ENCODE results near the gene ADGB. TPM values are rescaled to one million over a fixed set of nuclear protein-coding genes. Genes with fewer than 3 reads are reported as not detected.

Gene ADGB
- total and polyA plus RNA-seq, 9 of the 15 experiments (the other 6 are each of a cell fraction or from before 2014, with no cell fraction given), result not detected

DNA sequence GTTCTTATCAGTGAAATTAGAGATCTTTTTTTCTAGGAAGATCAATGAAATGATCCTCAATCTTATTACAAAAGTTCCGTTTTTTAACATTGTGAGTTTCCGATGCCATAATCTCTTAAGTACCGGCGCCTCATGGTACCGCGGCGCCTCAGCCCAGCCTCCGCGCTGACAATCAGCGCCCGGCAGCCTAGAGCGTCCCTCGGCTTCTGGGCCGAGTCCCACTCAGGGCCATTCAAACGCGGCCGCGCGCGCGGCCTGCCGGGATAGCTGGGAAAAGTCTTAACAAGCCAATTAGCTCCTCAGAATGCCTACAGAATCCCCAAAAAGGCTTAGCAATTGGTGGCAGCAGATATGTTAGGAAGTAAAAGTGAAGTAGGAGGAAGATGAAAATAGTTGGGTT, 204.8 kb downstream of the ADGB start (continued):
- TF ChIP-seq FOXO4 (CRISPR knock-in tag; IDR thresholded peaks at IDR 0.05), result no peak
- no peak for TF ChIP-seq LEF1 (IDR thresholded peaks at IDR 0.05)
- TF ChIP-seq PPARD (CRISPR knock-in tag; IDR thresholded peaks at IDR 0.05), result no peak
- peak; percentile 41 for TF ChIP-seq KDM5B (IDR thresholded peaks at IDR 0.05; ENCODE audit: insufficient replicate concordance, low read depth, low read length)
- TF ChIP-seq MEF2A (IDR thresholded peaks at IDR 0.05; ENCODE audit: control insufficient read depth, low read depth, low read length), result no peak
- TF ChIP-seq ZNF695 (CRISPR knock-in tag; IDR thresholded peaks at IDR 0.05), result no peak
- TF ChIP-seq FIP1L1 (IDR thresholded peaks at IDR 0.05; ENCODE audit: low read depth, low read length, poor library complexity, severe bottlenecking), result no peak
- no peak for TF ChIP-seq ZNF639 (CRISPR knock-in tag; conservative IDR thresholded peaks at IDR 0.05 in 1 of 2, IDR thresholded peaks at IDR 0.05 in 1 of 2)
- TF ChIP-seq SUPT5H (IDR thresholded peaks at IDR 0.05), result peak; percentile 59
- TF ChIP-seq HCFC1 (IDR thresholded peaks at IDR 0.05; ENCODE audit: low read depth, low read length), result no peak
- TF ChIP-seq TBP (optimal IDR thresholded peaks at IDR 0.05; ENCODE audit: low read depth, low read length), result peak; percentile 31
- peak; percentile 48; the same call in 1 of the 2 replicates for TF ChIP-seq ZNF395 (CRISPR knock-in tag; IDR thresholded peaks at IDR 0.05)
- no peak for TF ChIP-seq ZNF347 (CRISPR knock-in tag; IDR thresholded peaks at IDR 0.05; ENCODE audit: low read depth)
- no peak for TF ChIP-seq RBM39 (optimal IDR thresholded peaks at IDR 0.05; ENCODE audit: low read depth, low read length)
- no peak for TF ChIP-seq SMC3 (conservative IDR thresholded peaks at IDR 0.05; ENCODE audit: insufficient read depth, low read depth, low read length)
- TF ChIP-seq ZNF518B (CRISPR knock-in tag; IDR thresholded peaks at IDR 0.05), result no peak
- TF ChIP-seq GATAD2A (IDR thresholded peaks at IDR 0.05), result no peak
